GM21723 (cell line): ENCODE data around the gene VSTM4.

ENCODE experiments used
- ATAC-seq: cut with Tn5 transposase; IDR thresholded peaks from one replicate; pipeline ENCODE4 v1.9.1; 2021; ENCODE audit warnings: mild to moderate bottlenecking, moderate library complexity; ENCODE audit not compliant: unreplicated experiment

VSTM4 gene

GRCh38 chr10:49011756-49012155 lies 103.6 kb downstream of the VSTM4 start:
- ATAC-seq, result no peak

GRCh38 chr10:49010865-49011264 lies 104.5 kb downstream of the VSTM4 start:
- ATAC-seq, result no peak

GRCh38 chr10:49010295-49010694 lies 105.0 kb downstream of the VSTM4 start:
- no peak for ATAC-seq

DNA sequence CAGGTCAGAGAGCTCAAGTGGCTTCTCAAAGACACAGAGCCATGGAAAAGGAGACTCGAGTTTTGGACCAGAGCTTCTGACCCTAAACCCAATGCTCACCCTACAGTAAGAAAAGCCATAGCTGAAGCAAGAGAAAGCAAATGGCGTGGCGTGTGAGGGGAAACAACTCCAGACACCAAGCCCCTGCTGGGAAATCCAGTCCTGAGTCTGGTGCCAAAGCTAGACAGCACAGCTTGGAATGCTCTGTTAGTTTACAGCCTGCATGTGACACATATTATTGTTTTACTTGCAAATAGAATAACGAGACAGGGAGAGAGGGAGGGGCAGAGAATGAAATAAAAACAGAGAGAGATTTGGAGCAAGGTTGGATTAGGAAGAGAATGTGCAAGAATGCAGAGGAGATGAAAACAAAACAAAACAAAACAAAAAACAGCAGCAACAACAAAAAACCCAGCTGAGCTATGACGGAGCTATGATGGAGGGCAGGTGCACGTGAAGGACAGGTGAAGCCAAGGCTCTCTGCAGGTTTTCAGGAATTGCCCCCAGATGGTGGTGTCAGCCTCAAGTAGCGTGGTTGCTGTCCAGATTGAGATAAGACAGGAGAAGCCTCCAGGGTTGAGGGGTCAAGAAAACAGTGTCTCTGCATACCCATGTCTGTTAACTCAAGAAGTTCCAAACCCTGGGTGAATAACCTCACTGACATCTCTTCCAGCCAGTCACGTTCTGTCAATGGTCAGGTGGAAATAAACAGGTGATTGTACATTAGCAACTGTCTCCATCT lies 105.9 kb downstream of the VSTM4 start:
- ATAC-seq, result no peak

GRCh38 chr10:49008505-49009198 lies 106.7 kb downstream of the VSTM4 start:
- ATAC-seq, result no peak

DNA sequence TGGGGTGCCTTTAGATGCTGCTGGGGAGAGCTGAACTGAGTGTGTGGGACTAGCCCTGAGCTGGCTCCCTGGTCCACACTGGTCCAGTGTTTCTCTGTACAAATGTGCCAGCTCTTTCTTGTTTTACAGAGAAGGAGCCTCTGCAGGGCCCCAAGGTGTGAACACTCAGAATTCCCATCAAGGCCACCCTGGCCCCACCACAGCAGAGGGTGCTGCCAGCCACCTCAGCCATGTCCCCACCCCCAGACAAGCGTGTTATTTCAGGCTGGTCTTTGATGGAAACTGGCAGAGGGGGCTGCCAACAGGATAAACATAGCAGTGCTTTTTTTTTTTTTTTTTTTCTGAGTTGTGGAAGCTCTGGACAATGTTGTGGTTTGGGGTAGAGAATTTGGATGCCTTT lies 107.2 kb downstream of the VSTM4 start:
- no peak for ATAC-seq

DNA sequence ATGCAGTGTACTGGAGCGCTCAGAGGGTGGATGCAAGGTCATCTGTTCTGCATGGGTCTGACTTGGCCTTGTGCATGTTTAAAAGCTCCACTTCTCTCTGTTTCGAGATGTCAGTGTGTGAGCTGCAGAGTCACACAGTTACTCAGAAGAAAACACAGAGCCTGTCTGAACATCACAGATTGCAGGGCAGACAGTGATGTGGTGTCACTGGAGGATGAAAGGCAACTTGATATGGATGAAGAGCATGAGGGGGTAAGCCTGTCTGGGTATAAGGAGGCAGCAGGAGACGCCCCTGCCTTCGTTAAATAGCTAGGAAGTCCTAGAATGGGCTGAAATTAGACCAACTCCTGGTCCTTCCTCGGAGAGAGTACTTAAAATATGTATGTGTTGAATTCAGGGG lies 108.2 kb downstream of the VSTM4 start:
- no peak for ATAC-seq

- ATAC-seq, result no peak
Observed at GRCh38 chr10:49005270-49005669, 110.1 kb downstream of the VSTM4 start.

DNA sequence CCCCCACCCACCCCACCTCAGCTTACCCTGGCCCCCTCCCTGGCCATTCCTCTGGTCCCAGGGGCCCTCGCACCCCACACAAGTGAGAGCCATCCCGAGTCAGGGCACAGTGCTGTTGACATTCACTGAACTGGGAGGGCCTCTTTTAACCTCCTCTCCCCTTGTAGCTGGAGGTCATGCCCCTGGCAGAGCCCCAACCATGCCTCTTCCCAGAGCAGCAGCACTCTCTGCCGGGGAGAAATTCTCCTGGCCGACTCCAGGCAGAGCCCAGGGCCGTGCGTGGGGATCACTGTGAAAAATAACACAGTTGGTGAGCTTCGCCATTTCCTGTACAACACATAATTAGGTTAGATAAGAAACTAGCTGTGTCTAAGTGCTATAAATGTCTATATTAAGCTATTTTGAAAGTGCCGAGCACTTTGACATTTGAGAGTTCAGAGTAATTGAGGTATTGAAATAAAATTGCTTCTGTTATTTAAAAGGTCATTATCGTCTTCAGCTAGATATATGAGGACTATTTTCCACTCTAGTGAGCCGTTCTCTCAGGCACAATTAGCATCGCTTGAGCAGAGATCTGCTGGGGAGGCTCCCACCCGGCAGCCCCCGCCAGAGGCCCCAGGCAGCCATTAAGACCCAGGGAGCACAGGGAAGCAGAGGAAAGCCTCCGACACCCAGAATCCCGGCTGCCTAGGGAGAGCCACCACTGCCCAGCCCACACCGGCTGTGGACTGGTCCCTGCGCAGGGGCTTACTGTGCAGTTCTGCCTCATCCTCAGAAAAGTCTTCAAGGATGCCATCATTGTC lies 113.3 kb downstream of the VSTM4 start:
- no peak for ATAC-seq

- ATAC-seq, result no peak
Observed at GRCh38 chr10:49001402-49001801, 113.9 kb downstream of the VSTM4 start.

- no peak for ATAC-seq
Observed at GRCh38 chr10:49000437-49001398, 114.6 kb downstream of the VSTM4 start.

DNA sequence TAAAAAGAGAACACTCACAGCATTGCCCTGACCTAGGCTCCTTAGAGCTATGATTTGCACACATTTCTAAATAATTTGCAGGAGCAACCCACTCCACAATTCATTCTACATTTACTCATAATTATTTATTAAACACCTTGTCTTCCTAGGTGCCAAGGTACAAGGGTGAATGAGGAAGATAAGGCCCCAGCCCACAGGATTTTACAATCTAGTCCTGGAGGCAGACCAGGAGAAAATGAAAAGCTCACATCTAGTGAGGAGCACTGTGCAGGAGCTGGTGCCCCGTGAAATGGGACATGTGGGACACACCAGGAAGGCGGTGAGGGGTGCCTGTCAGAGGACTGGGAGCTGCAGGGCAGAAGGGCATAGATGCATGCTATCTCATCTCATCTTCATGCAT lies 116.0 kb downstream of the VSTM4 start:
- ATAC-seq, result no peak

- no peak for ATAC-seq
Observed at GRCh38 chr10:48996329-48996728, 119.0 kb downstream of the VSTM4 start.

GRCh38 chr10:48993627-48994026 lies 121.7 kb downstream of the VSTM4 start:
- no peak for ATAC-seq

GRCh38 chr10:48990226-48990625 lies 125.1 kb downstream of the VSTM4 start:
- no peak for ATAC-seq

DNA sequence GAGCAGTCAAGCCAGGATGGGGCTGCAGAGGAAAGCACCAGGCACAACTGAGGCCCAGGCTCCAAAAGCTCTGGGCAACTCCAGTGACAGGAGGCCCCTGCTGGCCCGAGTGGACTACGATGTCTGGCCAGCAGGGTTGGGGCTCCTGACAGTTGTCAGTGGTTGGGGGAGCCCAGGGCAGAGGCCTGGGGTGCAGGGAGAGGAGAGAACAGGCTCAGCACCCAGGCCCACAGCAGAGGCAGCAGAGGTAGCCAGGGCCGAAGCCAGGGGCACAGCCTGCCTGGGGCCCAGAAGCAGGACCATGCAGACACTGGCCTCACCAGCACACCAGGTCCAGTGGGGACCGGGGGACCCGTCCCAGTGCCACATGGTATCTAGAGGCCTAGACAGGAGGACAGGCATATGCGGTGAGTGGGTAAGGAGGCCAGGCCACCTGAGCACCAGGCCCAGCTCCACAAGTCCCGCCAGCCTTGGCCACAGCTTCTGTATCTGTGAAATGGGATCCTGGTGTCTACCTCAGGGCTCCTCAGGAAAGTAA lies 129.6 kb downstream of the VSTM4 start:
- no peak for ATAC-seq

DNA sequence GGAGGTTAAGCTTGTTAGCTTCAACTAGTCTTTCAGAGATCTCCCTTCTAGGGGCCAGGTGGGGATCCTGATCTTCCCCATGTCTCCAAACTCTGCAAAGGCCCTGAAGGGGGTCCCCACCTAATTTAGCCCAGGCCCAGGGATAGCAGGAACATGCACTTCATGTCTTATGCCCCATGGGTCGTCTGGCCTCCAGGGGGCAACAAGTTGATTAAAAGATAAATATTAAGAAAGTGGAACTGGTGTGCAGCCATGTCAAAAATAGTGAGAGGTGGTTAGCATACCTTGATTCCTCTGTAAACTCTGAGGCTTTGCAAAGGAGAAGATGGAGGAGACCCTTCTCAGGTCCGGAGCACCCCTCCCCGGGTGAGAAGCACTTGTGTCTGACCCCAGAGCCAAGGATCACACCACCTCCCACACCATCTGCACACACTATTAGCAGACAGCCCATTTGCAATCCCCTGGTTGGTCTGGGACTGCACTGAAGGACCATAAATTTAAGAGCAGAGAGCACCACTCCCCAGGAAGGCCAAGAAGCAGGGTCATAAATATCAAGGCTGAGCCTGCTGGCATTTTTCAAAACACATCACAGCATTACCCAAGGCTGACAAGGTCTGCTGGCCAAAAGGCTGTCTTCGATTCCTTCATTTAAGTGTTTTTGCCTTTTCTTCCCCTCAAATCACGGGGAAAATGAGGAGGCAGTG lies 131.5 kb downstream of the VSTM4 start:
- ATAC-seq, result no peak

- no peak for ATAC-seq
Observed at GRCh38 chr10:48982584-48982983, 132.7 kb downstream of the VSTM4 start.

DNA sequence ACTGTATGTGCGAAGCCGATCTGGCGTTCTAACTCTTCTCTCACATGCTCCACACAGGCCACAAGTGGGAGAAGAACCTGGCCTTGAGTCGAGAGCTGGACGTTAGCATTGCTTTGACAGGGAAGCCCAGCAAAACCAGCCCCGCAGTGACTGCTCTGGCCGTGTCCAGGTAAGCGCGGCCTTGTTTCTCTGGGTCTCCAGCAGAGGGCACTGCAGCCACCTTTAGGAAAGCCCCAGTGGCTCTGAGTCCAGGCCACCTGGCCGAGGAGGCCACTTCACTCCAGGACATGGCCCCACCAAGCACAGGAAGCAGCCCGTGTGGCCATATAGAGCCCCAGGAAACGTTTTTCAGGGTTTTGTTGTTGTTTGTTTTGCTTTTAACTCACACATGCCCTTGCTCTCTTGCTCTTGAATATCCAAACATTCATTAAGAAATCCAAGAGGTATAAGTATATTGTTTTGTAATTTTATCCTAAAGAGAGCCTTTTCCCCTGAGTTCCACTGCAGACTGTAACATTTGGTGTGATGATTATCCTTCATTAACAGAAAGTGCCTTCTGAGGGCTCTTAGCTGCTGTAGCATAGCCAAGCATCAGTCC lies 133.9 kb downstream of the VSTM4 start:
- ATAC-seq, result no peak
